K562 (cell line): ENCODE results near the gene EVI5. TPM values are rescaled to one million over a fixed set of nuclear protein-coding genes. Genes with fewer than 3 reads are reported as not detected.

Experiments used
- ADNP ChIP-seq: fragments of 200-800 bp; sonication (Bioruptor generic); IDR thresholded peaks from 2 replicates; pipeline ENCODE4 v1.6.1; 2016; ENCODE audit warnings: missing genetic modification characterization, missing compliant biosample characterization
- AFF1 ChIP-seq, 2 experiments: fragments of 450-650 bp; IDR thresholded peaks; 2 replicates each; pipeline ENCODE4 v1.6.1; 2018; ENCODE audit warnings: mild to moderate bottlenecking in 2 of 2, low read depth in 1 of 2; ENCODE audit not compliant: partially characterized antibody in 2 of 2
- CCAR2 ChIP-seq: fragments of 200-400 bp; formaldehyde crosslinking; IDR thresholded peaks from 2 replicates; pipeline ENCODE4 v1.6.1; 2017; ENCODE audit warnings: mild to moderate bottlenecking, low read depth, low read length
- E2F5 ChIP-seq: sonication (generic); formaldehyde crosslinking; IDR thresholded peaks from 2 replicates; pipeline ENCODE4 v1.8.0; 2022; ENCODE audit warnings: mild to moderate bottlenecking, missing genetic modification reagents
- ESRRA ChIP-seq: fragments of 450-650 bp; IDR thresholded peaks from 2 replicates; pipeline ENCODE4 v1.6.1; 2014; ENCODE audit warnings: low read depth, mild to moderate bottlenecking, moderate library complexity, borderline replicate concordance
- HMG20B ChIP-seq: fragments of 250-450 bp; sonication (Bioruptor Pico); IDR thresholded peaks from 2 replicates; pipeline ENCODE4 v1.5.0; 2021; ENCODE audit warnings: mild to moderate bottlenecking
- HOMEZ ChIP-seq: fragments of 250-450 bp; sonication (Bioruptor Pico); IDR thresholded peaks from 2 replicates; pipeline ENCODE4 v1.4.0; 2020; ENCODE audit warnings: mild to moderate bottlenecking, moderate library complexity
- PRPF4 ChIP-seq: fragments of 200-400 bp; formaldehyde crosslinking; IDR thresholded peaks from one replicate; pipeline ENCODE4 v1.6.1; 2017; ENCODE audit warnings: low read length, low read depth, mild to moderate bottlenecking; ENCODE audit not compliant: insufficient read depth, poor library complexity, severe bottlenecking
- RB1 ChIP-seq: fragments of 450-650 bp; IDR thresholded peaks from 2 replicates; pipeline ENCODE4 v1.6.1; 2017; ENCODE audit warnings: low read depth, mild to moderate bottlenecking
- SAFB2 ChIP-seq: fragments of 200-400 bp; formaldehyde crosslinking; IDR thresholded peaks from 2 replicates; pipeline ENCODE4 v1.6.1; 2018; ENCODE audit warnings: borderline replicate concordance, low read length, low read depth, moderate library complexity; ENCODE audit not compliant: severe bottlenecking
- TAF1 ChIP-seq: IDR thresholded peaks from 2 replicates; pipeline ENCODE4 v1.6.1; 2011; ENCODE audit warnings: mild to moderate bottlenecking, low read length, moderate library complexity; ENCODE audit not compliant: insufficient read depth, control insufficient read depth, severe bottlenecking; ENCODE audit errors: extremely low read depth
- YBX1 ChIP-seq: fragments of 450-650 bp; IDR thresholded peaks from 2 replicates; pipeline ENCODE4 v1.7.1; 2016; ENCODE audit warnings: mild to moderate bottlenecking
- ZFP1 ChIP-seq: fragments of 450-650 bp; formaldehyde crosslinking; IDR thresholded peaks from 2 replicates; pipeline ENCODE4 v1.4.0; 2020; ENCODE audit warnings: mild to moderate bottlenecking, mixed read lengths
- ZFX ChIP-seq: sonication (generic); formaldehyde crosslinking; IDR thresholded peaks from 2 replicates; pipeline ENCODE4 v1.8.0; 2022; ENCODE audit warnings: mild to moderate bottlenecking, missing genetic modification reagents, moderate library complexity
- ZMIZ1 ChIP-seq, 2 experiments: fragments of 150-350 bp in 1 of 2; IDR thresholded peaks; 2 replicates each; pipeline ENCODE4 v1.6.1; 2012 to 2016; ENCODE audit warnings: low read depth in 2 of 2, low read length in 2 of 2, mild to moderate bottlenecking in 1 of 2, moderate library complexity in 1 of 2
- ZNF140 ChIP-seq: fragments of 250-450 bp; sonication (Bioruptor Pico); IDR thresholded peaks from 2 replicates; pipeline ENCODE4 v1.8.0; 2021; ENCODE audit warnings: moderate library complexity, mild to moderate bottlenecking, inconsistent platforms
- ZNF583 ChIP-seq: fragments of 250-450 bp; sonication (Bioruptor Pico); IDR thresholded peaks from 2 replicates; pipeline ENCODE4 v1.4.0; 2020
- polyA plus RNA-seq, 8 experiments: library from polyadenylated mRNA; depleted of rRNA in 4 of 8; stranded (reverse) in 5 of 8; unstranded in 3 of 8; fragments of >200 nt; fragmentation: Nextera tagmentation in 2 of 8; fragmentation: Illumina TruSeq in 1 of 8; extraction: Ambion mirVana in 2 of 8; extraction: Trizol in 1 of 8; gene quantifications; 2 replicates each; pipeline versions ENCODE4 v1.2.1 to v1.2.3, GENCODE V29; 2011 to 2014; ENCODE audit warnings: inconsistent platforms in 1 of 8, missing spikeins in 1 of 8
- total RNA-seq, 7 experiments: library from RNA; depleted of rRNA in 6 of 7; stranded (reverse); fragments of >200 nt in 6 of 7; fragmentation: Illumina TruSeq in 2 of 7; extraction: Trizol in 2 of 7; gene quantifications; 2 replicates each; pipeline versions ENCODE4 v1.2.1 to v1.2.3, GENCODE V29; 2011 to 2021; ENCODE audit warnings: low replicate concordance in 1 of 7

EVI5 gene
- total and polyA plus RNA-seq, 9 of the 15 experiments (the other 6 are each of a cell fraction or from before 2014, with no cell fraction given): 1.7 to 50.1 (median 13.7) TPM

GRCh38 chr1:92784639-92785500 is at the start of gene EVI5 (continued):
- no peak for TF ChIP-seq AFF1 (IDR thresholded peaks at IDR 0.05; ENCODE audit: low read depth in 1 of 2, partially characterized antibody in 2 of 2)
- TF ChIP-seq PRPF4: no peak
- no peak for TF ChIP-seq YBX1
- peak; percentile 20; the same call in 1 of the 2 replicates for TF ChIP-seq RB1
- no peak for TF ChIP-seq ZNF140 (CRISPR knock-in tag)
- no peak for TF ChIP-seq ZMIZ1 (IDR thresholded peaks at IDR 0.05; ENCODE audit: low read depth in 2 of 2, low read length in 2 of 2)
- no peak for TF ChIP-seq ZNF583 (CRISPR knock-in tag)
- no peak for TF ChIP-seq ZFP1
- TF ChIP-seq ESRRA: no peak
- no peak for TF ChIP-seq ADNP (tag)
- no peak for TF ChIP-seq HMG20B (CRISPR knock-in tag)
- no peak for TF ChIP-seq SAFB2
- no peak for TF ChIP-seq CCAR2
- peak; percentile 97 for TF ChIP-seq ZFX (CRISPR knock-in tag)
- TF ChIP-seq E2F5 (CRISPR knock-in tag): peak; percentile 98; the same call in 1 of the 2 replicates
- TF ChIP-seq TAF1: peak; percentile 53
- no peak for TF ChIP-seq HOMEZ (CRISPR knock-in tag)
